ENCODE data around the gene TTLL11. TPM values are rescaled to one million over a fixed set of nuclear protein-coding genes. Genes with fewer than 3 reads are reported as not detected.

The TTLL11 gene
- polyA plus RNA-seq, 1 of the 3 experiments (the other 2 are of a cell fraction): 6.8 TPM

GRCh38 chr9:122078557-122078956, 14.6 kb downstream of the TTLL11 start:
- POLR2A ChIA-PET: no interaction called here
- 0 out of 2 replicates have a peak, but pooled peaks cover 4% of the 10 kb centered on the region for H4K20me1 ChIP-seq (ENCODE audit: insufficient read depth)
- no peak for DNase-seq
- H3K9ac ChIP-seq: no peak overlapping the region
- H3K4me2 ChIP-seq: no peak overlapping the region
- H3K27me3 ChIP-seq (ENCODE audit: insufficient read depth): no peaks in the 10 kb centered on the region
- no peaks in the 10 kb centered on the region for H3K9me2 ChIP-seq
- TF ChIP-seq, protein P1, sequence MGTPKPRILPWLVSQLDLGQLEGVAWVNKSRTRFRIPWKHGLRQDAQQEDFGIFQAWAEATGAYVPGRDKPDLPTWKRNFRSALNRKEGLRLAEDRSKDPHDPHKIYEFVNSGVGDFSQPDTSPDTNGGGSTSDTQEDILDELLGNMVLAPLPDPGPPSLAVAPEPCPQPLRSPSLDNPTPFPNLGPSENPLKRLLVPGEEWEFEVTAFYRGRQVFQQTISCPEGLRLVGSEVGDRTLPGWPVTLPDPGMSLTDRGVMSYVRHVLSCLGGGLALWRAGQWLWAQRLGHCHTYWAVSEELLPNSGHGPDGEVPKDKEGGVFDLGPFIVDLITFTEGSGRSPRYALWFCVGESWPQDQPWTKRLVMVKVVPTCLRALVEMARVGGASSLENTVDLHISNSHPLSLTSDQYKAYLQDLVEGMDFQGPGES (IDR thresholded peaks at IDR 0.05; ENCODE audit: low read depth, low read length): no peak
- no peak for TF ChIP-seq RCOR1 (IDR thresholded peaks at IDR 0.05; ENCODE audit: low read length)
- no peak for TF ChIP-seq RXRA (IDR thresholded peaks at IDR 0.05; ENCODE audit: borderline replicate concordance, low read depth)
- TF ChIP-seq FOXJ3 (CRISPR knock-in tag; IDR thresholded peaks at IDR 0.05): no peak
- no peak for TF ChIP-seq GATA2 (CRISPR knock-in tag; IDR thresholded peaks at IDR 0.05)
- H3K9me3 ChIP-seq: peaks cover 18% of the 10 kb centered on the region
- H3K4me1 ChIP-seq (ENCODE audit: control insufficient read depth in 1 of 2, insufficient read depth in 2 of 2, low read depth in 1 of 2, low read length in 1 of 2): no peaks in the 10 kb centered on the region
- CTCF ChIA-PET: interaction anchor here (0.9 to 1.4 kb wide), 3 partner anchors 21 to 45 kb away, joined by 3 to 4 read pairs (median 4); no protein-coding TSS in a partner anchor
- peaks cover 4% of the 10 kb centered on the region for H3F3A ChIP-seq (replicated peaks; ENCODE audit: insufficient read depth)
- peaks cover 0 to 17% of the 10 kb centered on the region in 2 experiments for H3K36me3 ChIP-seq (replicated peaks in 1 of 2; ENCODE audit: control insufficient read depth in 1 of 2, insufficient read depth in 2 of 2, low read length in 1 of 2)
- no peak overlapping the region; a peak in 1 of 4 replicates for H3K4me3 ChIP-seq (ENCODE audit: low read depth in 2 of 2, low read length in 1 of 2)
- H3K27ac ChIP-seq (ENCODE audit: low read depth in 2 of 2, low read length in 1 of 2): no peak overlapping the region
- no peak overlapping the region for H2AFZ ChIP-seq (ENCODE audit: low read depth)
- H3K79me2 ChIP-seq (ENCODE audit: insufficient read depth): peaks cover 16% of the 10 kb centered on the region
- WGBS (ENCODE audit: low lambda C conversion rate): 95% methylated on average over 1 of the region's 1 CpG

DNA sequence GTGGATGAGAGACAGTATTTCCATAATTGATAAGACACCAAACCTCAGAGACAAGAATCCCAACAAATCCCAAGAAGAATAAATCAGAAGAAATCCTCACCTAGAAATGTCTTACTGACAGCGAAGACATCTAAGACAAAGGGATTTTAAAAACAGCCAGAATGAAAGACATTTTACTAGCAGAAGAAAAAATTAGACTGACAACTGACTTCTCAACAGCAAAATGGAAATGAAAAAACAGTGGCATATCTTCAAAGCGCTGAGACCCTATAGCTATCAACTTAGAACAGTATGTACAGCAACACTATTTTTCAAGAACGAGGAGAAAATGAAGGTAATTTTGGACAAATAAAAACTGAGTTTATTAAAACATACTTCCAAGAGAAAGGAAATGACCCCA, 16.3 kb downstream of the TTLL11 start:
- Histone ChIP-seq H3K9me3 (peaks cover 18% of the 10 kb centered on the region), H3K27me3 (ENCODE audit: insufficient read depth) (no peaks in the 10 kb centered on the region), H3K4me1 (ENCODE audit: control insufficient read depth in 1 of 2, insufficient read depth in 2 of 2, low read depth in 1 of 2, low read length in 1 of 2) (no peaks in the 10 kb centered on the region; a peak in 1 of 4 replicates), H3F3A (replicated peaks; ENCODE audit: insufficient read depth) (peaks cover 3% of the 10 kb centered on the region), H3K9ac (no peak overlapping the region), H3K9me2 (no peaks in the 10 kb centered on the region), H4K20me1 (ENCODE audit: insufficient read depth) (no peaks in the 10 kb centered on the region), H3K4me3 (ENCODE audit: low read depth in 2 of 2, low read length in 1 of 2) (no peak overlapping the region), H2AFZ (ENCODE audit: low read depth) (no peak overlapping the region), H3K4me2 (no peak overlapping the region), H3K36me3 (replicated peaks in 1 of 2; ENCODE audit: control insufficient read depth in 1 of 2, insufficient read depth in 2 of 2, low read length in 1 of 2) (peaks cover 0 to 17% of the 10 kb centered on the region in 2 experiments), H3K79me2 (ENCODE audit: insufficient read depth) (peaks cover 5% of the 10 kb centered on the region; the same call in 1 of the 2 replicates), H3K27ac (ENCODE audit: low read depth in 2 of 2, low read length in 1 of 2) (no peak overlapping the region)
- WGBS (ENCODE audit: low lambda C conversion rate): 88% methylated on average over 3 of the region's 3 CpGs
- no peak for TF ChIP-seq MXI1 (IDR thresholded peaks at IDR 0.05; ENCODE audit: low read depth, low read length)
- no peak for TF ChIP-seq POLR2AphosphoS5 (IDR thresholded peaks at IDR 0.05; ENCODE audit: low read depth, low read length)
- TF ChIP-seq GATA2 (CRISPR knock-in tag; IDR thresholded peaks at IDR 0.05): no peak
- ChIA-PET CTCF (no interaction called here), POLR2A (no interaction called here)
- DNase-seq: no peak

GRCh38 chr9:122076117-122076516, 17.0 kb downstream of the TTLL11 start:
- no peak overlapping the region for H3K4me2 ChIP-seq
- H3K27ac ChIP-seq (ENCODE audit: low read depth in 2 of 2, low read length in 1 of 2): no peak overlapping the region
- ChIA-PET POLR2A (no interaction called here), CTCF (interaction anchor here (1.1 kb wide), 1 partner anchor 23 kb away, joined by 5 read pairs; no protein-coding TSS in a partner anchor)
- H3K4me1 ChIP-seq (ENCODE audit: control insufficient read depth in 1 of 2, insufficient read depth in 2 of 2, low read depth in 1 of 2, low read length in 1 of 2): no peaks in the 10 kb centered on the region; a peak in 1 of 4 replicates
- no peaks in the 10 kb centered on the region for H3K27me3 ChIP-seq (ENCODE audit: insufficient read depth)
- no peak overlapping the region for H2AFZ ChIP-seq (ENCODE audit: low read depth)
- H4K20me1 ChIP-seq (ENCODE audit: insufficient read depth): no peaks in the 10 kb centered on the region
- no peaks in the 10 kb centered on the region for H3F3A ChIP-seq (replicated peaks; ENCODE audit: insufficient read depth)
- H3K9me3 ChIP-seq: peaks cover 18% of the 10 kb centered on the region
- DNase-seq: no peak
- H3K79me2 ChIP-seq (ENCODE audit: insufficient read depth): no peaks in the 10 kb centered on the region; the same call in 1 of the 2 replicates
- WGBS (ENCODE audit: low lambda C conversion rate): 91% methylated on average over 4 of the region's 4 CpGs
- H3K9ac ChIP-seq: no peak overlapping the region
- no peaks in the 10 kb centered on the region for H3K9me2 ChIP-seq
- H3K36me3 ChIP-seq (replicated peaks in 1 of 2; ENCODE audit: control insufficient read depth in 1 of 2, insufficient read depth in 2 of 2, low read length in 1 of 2): peaks cover 0 to 17% of the 10 kb centered on the region in 2 experiments
- no peak overlapping the region for H3K4me3 ChIP-seq (ENCODE audit: low read depth in 2 of 2, low read length in 1 of 2)
- TF ChIP-seq, protein P2, sequence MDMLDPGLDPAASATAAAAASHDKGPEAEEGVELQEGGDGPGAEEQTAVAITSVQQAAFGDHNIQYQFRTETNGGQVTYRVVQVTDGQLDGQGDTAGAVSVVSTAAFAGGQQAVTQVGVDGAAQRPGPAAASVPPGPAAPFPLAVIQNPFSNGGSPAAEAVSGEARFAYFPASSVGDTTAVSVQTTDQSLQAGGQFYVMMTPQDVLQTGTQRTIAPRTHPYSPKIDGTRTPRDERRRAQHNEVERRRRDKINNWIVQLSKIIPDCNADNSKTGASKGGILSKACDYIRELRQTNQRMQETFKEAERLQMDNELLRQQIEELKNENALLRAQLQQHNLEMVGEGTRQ (IDR thresholded peaks at IDR 0.05; ENCODE audit: borderline replicate concordance, low read depth, low read length): no peak
- TF ChIP-seq TCF12 (IDR thresholded peaks at IDR 0.05) (no peak), EP300 (IDR thresholded peaks at IDR 0.05; ENCODE audit: borderline replicate concordance in 1 of 2, low read depth in 1 of 2, low read length in 1 of 2) (no peak), ZBTB33 (IDR thresholded peaks at IDR 0.05; ENCODE audit: borderline replicate concordance, low read depth) (no peak), POLR2AphosphoS5 (IDR thresholded peaks at IDR 0.05; ENCODE audit: low read depth, low read length) (no peak), CHD2 (IDR thresholded peaks at IDR 0.05; ENCODE audit: low read length, partially characterized antibody) (no peak), FOXM1 (IDR thresholded peaks at IDR 0.05; ENCODE audit: low read depth) (no peak), FOXJ3 (CRISPR knock-in tag; IDR thresholded peaks at IDR 0.05) (no peak), SMC3 (IDR thresholded peaks at IDR 0.05; ENCODE audit: low read depth, low read length) (no peak)
- TF ChIP-seq, protein P1 (IDR thresholded peaks at IDR 0.05; ENCODE audit: low read depth, low read length): no peak
- TF ChIP-seq, protein P3, sequence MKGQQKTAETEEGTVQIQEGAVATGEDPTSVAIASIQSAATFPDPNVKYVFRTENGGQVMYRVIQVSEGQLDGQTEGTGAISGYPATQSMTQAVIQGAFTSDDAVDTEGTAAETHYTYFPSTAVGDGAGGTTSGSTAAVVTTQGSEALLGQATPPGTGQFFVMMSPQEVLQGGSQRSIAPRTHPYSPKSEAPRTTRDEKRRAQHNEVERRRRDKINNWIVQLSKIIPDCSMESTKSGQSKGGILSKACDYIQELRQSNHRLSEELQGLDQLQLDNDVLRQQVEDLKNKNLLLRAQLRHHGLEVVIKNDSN (IDR thresholded peaks at IDR 0.05; ENCODE audit: borderline replicate concordance, low read depth): no peak

Measured in SK-N-SH (cell line).